Sigmoid colon (tissue), 7 donors: ENCODE data around the gene SLC38A8. TPM values are rescaled to one million over a fixed set of nuclear protein-coding genes. Genes with fewer than 3 reads are reported as not detected.

ENCODE experiments used
- DNase-seq: peaks from one replicate; pipeline ENCODE4 v3.0.0-alpha.2; 2019
- H3K27ac ChIP-seq, 4 donors: fragments of 200-600 bp; sonication (generic); one replicate each; pipeline ENCODE4 v1.5.1; 2016 to 2019; ENCODE audit warnings: mild to moderate bottlenecking in 1 of 4
- H3K27me3 ChIP-seq, 3 donors: fragments of 200-600 bp; sonication (generic); one replicate each; pipeline ENCODE4 v1.5.1; 2019; ENCODE audit warnings: mild to moderate bottlenecking in 1 of 3
- H3K36me3 ChIP-seq, 4 donors: fragments of 200-600 bp; sonication (generic); one replicate each; pipeline ENCODE4 v1.5.1; 2016 to 2019
- H3K4me1 ChIP-seq, 4 donors: fragments of 200-600 bp; sonication (generic); one replicate each; pipeline ENCODE4 v1.5.1; 2017 to 2019
- H3K4me3 ChIP-seq, 4 donors: fragments of 200-600 bp; sonication (generic); one replicate each; pipeline ENCODE4 v1.5.1; 2017 to 2019; ENCODE audit warnings: mild to moderate bottlenecking in 2 of 4, moderate library complexity in 1 of 4
- H3K9me3 ChIP-seq, 4 donors: fragments of 200-600 bp in 3 of 4; sonication (generic) in 3 of 4; one replicate each; pipeline versions ENCODE4 v1.5.1 to v1.6.1; 2013 to 2019
- CTCF ChIP-seq, 4 experiments: fragments of 450-650 bp in 3 of 4; fragments of 200-600 bp in 1 of 4; IDR thresholded peaks; one replicate each; pipeline ENCODE4 v1.5.1; 2016 to 2019; ENCODE audit warnings: antibody characterized with exemption in 4 of 4, mild to moderate bottlenecking in 3 of 4, moderate library complexity in 2 of 4
- EP300 ChIP-seq, 4 donors: sonication (generic); formaldehyde crosslinking; IDR thresholded peaks; one replicate each; pipeline ENCODE4 v1.6.1; 2017; ENCODE audit warnings: antibody characterized with exemption in 4 of 4
- POLR2A ChIP-seq, 2 donors: fragments of 450-650 bp; IDR thresholded peaks; one replicate each; pipeline ENCODE4 v1.6.1; 2016; ENCODE audit warnings: antibody characterized with exemption in 2 of 2, mild to moderate bottlenecking in 2 of 2, moderate library complexity in 2 of 2
- POLR2AphosphoS5 ChIP-seq, 4 donors: sonication (generic); formaldehyde crosslinking; IDR thresholded peaks; one replicate each; pipeline ENCODE4 v1.6.1; 2017; ENCODE audit warnings: antibody characterized with exemption in 4 of 4
- WGBS, 2 donors: extraction: QIAGEN DNeasy Blood & Tissue Kit; methylation state at CpG; one replicate each; pipeline ENCODE4 v1.1.7; 2013; 5-methylcytosine and 5-hydroxymethylcytosine counted together
- intact Hi-C: fragments of 100-400 bp; cut with DNase I; formaldehyde crosslinking; loops from one replicate; pipeline ENCODE4 v1.15.1; 2023
- polyA plus RNA-seq, 3 donors: library from polyadenylated mRNA; stranded (reverse); fragments of 200-250 nt; gene quantifications; one replicate each; pipeline ENCODE4 v1.2.3, GENCODE V29; 2013
- total RNA-seq, 4 donors: library from RNA; depleted of rRNA; stranded (reverse); fragments of >200 nt; gene quantifications; one replicate each; pipeline ENCODE4 v1.1.0, GENCODE V29; 2016
- donor health status: healthy with polysubstance abuse.
- donor health status: Bipolar disorder and iron deficiency.
- donor health status: healthy.

SLC38A8 gene
- total and polyA plus RNA-seq, 7 donors = not detected

- Histone ChIP-seq H3K9me3 (peaks cover 0 to 8% (median 0%) of the 10 kb centered on the region in 4 donors), H3K4me3 (no peak overlapping the region), H3K27me3 (peaks cover 0 to 4% (median 3%) of the 10 kb centered on the region in 3 donors), H3K4me1 (no peaks in the 10 kb centered on the region), H3K36me3 (no peaks in the 10 kb centered on the region), H3K27ac (no peak overlapping the region)
- DNase-seq = no peak
- intact Hi-C loops = no loop called here
- TF ChIP-seq POLR2AphosphoS5 (IDR thresholded peaks at IDR 0.05) (no peak), EP300 (IDR thresholded peaks at IDR 0.05) (no peak), POLR2A (IDR thresholded peaks at IDR 0.05) (no peak), CTCF (IDR thresholded peaks at IDR 0.05) (no peak)
- 61 to 65% methylated on average over 7 of the region's 7 CpGs for WGBS, 2 donors
Measured at GRCh38 chr16:83974475-83974874, 68.1 kb downstream of the SLC38A8 start.

GRCh38 chr16:83973581-83974385, 68.8 kb downstream of the SLC38A8 start:
- TF ChIP-seq CTCF (IDR thresholded peaks at IDR 0.05) (no peak), POLR2A (IDR thresholded peaks at IDR 0.05) (no peak), POLR2AphosphoS5 (IDR thresholded peaks at IDR 0.05) (no peak), EP300 (IDR thresholded peaks at IDR 0.05) (no peak)
- Histone ChIP-seq H3K36me3 (no peaks in the 10 kb centered on the region), H3K27ac (no peak overlapping the region), H3K4me1 (peaks cover 0 to 3% (median 1%) of the 10 kb centered on the region in 4 donors), H3K9me3 (peaks cover 0 to 8% (median 0%) of the 10 kb centered on the region in 4 donors), H3K27me3 (peaks cover 6 to 11% (median 10%) of the 10 kb centered on the region in 3 donors), H3K4me3 (no peak overlapping the region)
- DNase-seq = no peak
- intact Hi-C loops = no loop called here
- whole genome bisulfite sequencing, 2 donors = 83 to 85% methylated on average over 22 of the region's 22 CpGs

GRCh38 chr16:83973077-83973476, 69.5 kb downstream of the SLC38A8 start:
- Histone ChIP-seq H3K4me3 (no peak overlapping the region), H3K4me1 (peaks cover 0 to 6% (median 3%) of the 10 kb centered on the region in 4 donors), H3K27ac (no peak overlapping the region), H3K27me3 (peaks cover 8 to 13% (median 13%) of the 10 kb centered on the region in 3 donors), H3K36me3 (no peaks in the 10 kb centered on the region), H3K9me3 (peaks cover 0 to 2% (median 0%) of the 10 kb centered on the region in 4 donors)
- intact Hi-C loops = no loop called here
- TF ChIP-seq POLR2A (IDR thresholded peaks at IDR 0.05) (no peak), CTCF (IDR thresholded peaks at IDR 0.05) (no peak), POLR2AphosphoS5 (IDR thresholded peaks at IDR 0.05) (no peak)
- DNase-seq = no peak
- 82 to 85% methylated on average over 10 of the region's 10 CpGs for WGBS, 2 donors

GRCh38 chr16:83972256-83973008, 70.2 kb downstream of the SLC38A8 start:
- intact Hi-C loops = no loop called here
- Histone ChIP-seq H3K36me3 (no peaks in the 10 kb centered on the region), H3K4me3 (no peak overlapping the region), H3K27ac (no peak overlapping the region), H3K27me3 (peaks cover 8 to 18% (median 13%) of the 10 kb centered on the region in 3 donors), H3K9me3 (no peaks in the 10 kb centered on the region), H3K4me1 (peaks cover 0 to 10% (median 4%) of the 10 kb centered on the region in 4 donors)
- TF ChIP-seq POLR2AphosphoS5 (IDR thresholded peaks at IDR 0.05) = no peak
- no peak for TF ChIP-seq CTCF (IDR thresholded peaks at IDR 0.05)
- TF ChIP-seq POLR2A (IDR thresholded peaks at IDR 0.05) = no peak
- TF ChIP-seq EP300 (IDR thresholded peaks at IDR 0.05) = no peak
- WGBS, 2 donors = 83 to 87% methylated on average over 19 of the region's 19 CpGs
- DNase-seq = no peak
